HG03457 (cell line): ENCODE results near the gene GABRA5.

Source experiments
- ATAC-seq: cut with Tn5 transposase; IDR thresholded peaks from one replicate; pipeline ENCODE4 v1.9.1; 2021; ENCODE audit warnings: moderate number of reproducible peaks; ENCODE audit not compliant: unreplicated experiment

Gene GABRA5

DNA sequence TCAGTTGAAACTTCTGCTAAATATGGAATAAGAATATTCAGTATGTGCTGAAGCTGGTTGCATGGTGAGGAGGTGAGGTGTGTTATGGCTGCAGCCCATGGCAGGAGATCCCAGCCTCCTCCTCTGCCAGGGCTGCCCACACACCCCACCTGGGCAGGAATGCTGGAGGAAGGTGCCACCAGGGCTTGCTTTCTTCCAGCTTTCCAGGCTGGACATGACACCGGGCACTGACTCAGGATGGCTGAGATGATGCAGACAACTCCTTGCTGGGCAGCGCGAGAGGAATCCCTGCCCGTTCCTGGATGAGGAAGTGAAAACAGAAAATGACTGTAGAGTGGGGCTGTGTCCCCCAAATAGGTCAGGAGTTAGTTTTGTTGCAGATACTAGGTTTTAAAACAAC lies 118.2 kb downstream of the GABRA5 start:
- no peak for ATAC-seq

GRCh38 chr15:26996250-26996649 lies 129.4 kb downstream of the GABRA5 start:
- no peak for ATAC-seq
